Measurements from ENCODE around the gene GNG13.

The GNG13 gene

DNA sequence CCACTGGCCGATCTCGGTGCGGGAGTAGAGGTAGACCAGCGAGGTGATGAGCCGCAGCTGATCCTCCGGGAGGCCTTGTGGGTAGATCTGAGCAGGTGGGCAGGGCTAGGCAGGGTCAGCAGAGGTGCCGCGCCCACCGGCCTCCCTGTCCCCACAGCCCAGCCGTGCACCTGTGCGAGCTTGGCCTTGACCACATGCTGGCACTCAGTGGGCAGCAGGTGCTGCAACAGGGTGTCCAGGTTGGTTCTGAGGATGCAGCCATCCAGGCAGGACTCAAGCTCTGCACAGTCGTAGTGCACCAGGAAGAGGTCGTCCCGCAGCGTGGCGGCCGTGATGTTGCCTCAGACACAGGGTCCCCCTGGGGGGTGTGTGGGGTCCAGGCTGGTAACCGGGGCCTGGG is 27.6 kb downstream of the GNG13 start:
- DNase-seq (ENCODE audit: low spot score) = no peak
- TF ChIP-seq CTCF (IDR thresholded peaks at IDR 0.05; ENCODE audit: extremely low read depth, insufficient read depth, missing control alignments) = no peak
- in situ Hi-C loops (cut with MboI; ENCODE audit: low pct_unique_long_range_greater_than_20kb, low sequenced_read_pairs, unreplicated experiment) = no loop called here

DNA sequence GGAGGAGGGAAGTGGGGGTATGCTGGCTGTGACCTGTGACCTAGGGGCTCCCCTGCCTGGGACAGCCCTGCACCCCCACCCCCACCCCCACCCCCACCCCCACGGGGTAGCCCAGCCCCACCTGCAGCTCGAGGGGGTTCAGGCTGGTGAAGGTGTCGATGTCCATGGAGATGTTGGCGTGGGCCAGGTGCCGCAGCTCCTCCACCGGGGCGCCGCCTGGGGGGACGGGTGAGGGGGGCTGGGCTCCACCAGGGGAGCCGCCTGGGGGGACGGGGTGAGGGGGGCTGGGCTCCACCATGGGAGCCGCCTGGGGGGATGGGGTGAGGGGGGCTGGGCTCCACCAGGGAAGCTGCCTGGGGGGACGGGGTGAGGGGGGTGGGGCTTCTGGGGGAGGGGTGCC is 30.1 kb downstream of the GNG13 start:
- no peak for TF ChIP-seq CTCF (IDR thresholded peaks at IDR 0.05; ENCODE audit: extremely low read depth, insufficient read depth, missing control alignments)
- no peak for DNase-seq (ENCODE audit: low spot score)
- in situ Hi-C loops (cut with MboI; ENCODE audit: low pct_unique_long_range_greater_than_20kb, low sequenced_read_pairs, unreplicated experiment) = no loop called here

DNA sequence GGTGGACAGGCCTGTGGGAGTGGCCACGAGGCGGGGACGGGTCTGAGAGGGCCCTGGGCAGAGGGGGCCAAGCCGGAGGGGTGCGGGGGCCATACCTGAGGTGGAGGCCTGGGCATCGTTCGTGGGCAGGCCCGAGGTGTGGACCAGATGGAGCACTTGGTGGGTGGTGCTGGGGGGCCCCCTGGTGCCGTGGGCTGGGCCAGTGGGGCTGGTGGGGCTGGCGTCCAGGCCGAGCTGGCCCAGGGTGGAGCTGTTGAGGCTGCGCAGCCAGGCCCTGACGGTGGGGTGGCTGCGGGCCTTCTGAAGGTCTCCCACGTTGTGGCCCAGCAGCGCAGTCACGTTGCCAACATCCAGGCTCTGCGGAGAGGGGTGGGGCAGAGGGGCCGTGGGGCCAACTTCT is 30.6 kb downstream of the GNG13 start:
- TF ChIP-seq CTCF (IDR thresholded peaks at IDR 0.05; ENCODE audit: extremely low read depth, insufficient read depth, missing control alignments) = no peak
- in situ Hi-C loops (cut with MboI; ENCODE audit: low pct_unique_long_range_greater_than_20kb, low sequenced_read_pairs, unreplicated experiment) = no loop called here
- no peak for DNase-seq (ENCODE audit: low spot score)

DNA sequence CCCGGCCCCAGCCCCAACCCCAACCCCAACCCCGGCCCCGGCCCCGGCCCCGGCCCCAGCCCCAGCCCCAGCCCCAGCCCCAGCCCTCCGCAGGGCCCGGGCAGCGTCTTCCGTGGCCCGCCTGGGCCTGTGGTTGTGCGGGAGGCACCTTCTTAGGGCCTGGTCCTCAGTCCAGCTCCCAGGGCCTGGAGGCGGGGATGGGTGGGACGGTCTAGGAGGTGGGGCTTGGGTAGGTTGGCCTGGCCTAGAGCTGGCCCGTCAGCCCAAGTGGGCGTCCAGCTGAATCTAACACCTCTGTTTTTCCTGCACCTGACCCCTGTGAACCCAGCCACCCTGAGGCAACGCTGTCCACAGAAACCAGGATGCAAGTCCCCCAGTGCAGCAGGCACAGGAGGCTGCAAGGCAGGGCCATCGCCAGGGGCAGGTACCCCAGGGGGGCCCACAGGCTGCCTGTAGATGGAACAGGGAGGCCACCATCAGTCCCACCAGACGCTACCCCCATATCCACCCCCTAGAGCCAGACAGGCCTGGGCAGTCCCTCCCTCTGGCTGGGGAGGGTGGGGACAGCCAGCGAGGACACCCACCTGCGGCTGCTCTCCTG is 31.2 kb downstream of the GNG13 start:
- no peak for TF ChIP-seq CTCF (IDR thresholded peaks at IDR 0.05; ENCODE audit: extremely low read depth, insufficient read depth, missing control alignments)
- DNase-seq (ENCODE audit: low spot score) = no peak
- in situ Hi-C loops (cut with MboI; ENCODE audit: low pct_unique_long_range_greater_than_20kb, low sequenced_read_pairs, unreplicated experiment) = no loop called here

GRCh38 chr16:768428-768827 is 32.1 kb downstream of the GNG13 start:
- in situ Hi-C loops (cut with MboI; ENCODE audit: low pct_unique_long_range_greater_than_20kb, low sequenced_read_pairs, unreplicated experiment) = no loop called here
- no peak for TF ChIP-seq CTCF (IDR thresholded peaks at IDR 0.05; ENCODE audit: extremely low read depth, insufficient read depth, missing control alignments)
- DNase-seq (ENCODE audit: low spot score) = no peak

- in situ Hi-C loops (cut with MboI; ENCODE audit: low pct_unique_long_range_greater_than_20kb, low sequenced_read_pairs, unreplicated experiment) = no loop called here
- TF ChIP-seq CTCF (IDR thresholded peaks at IDR 0.05; ENCODE audit: extremely low read depth, insufficient read depth, missing control alignments) = no peak
- DNase-seq (ENCODE audit: low spot score) = no peak
These were observed 32.7 kb downstream of the GNG13 start for GRCh38 chr16:767743-768235.

All from GM13977 (cell line).